ENCODE measurements around the gene MS4A15. TPM values are rescaled to one million over a fixed set of nuclear protein-coding genes. Genes with fewer than 3 reads are reported as not detected.

The MS4A15 gene
- polyA plus RNA-seq, 2 of the 4 experiments (the other 2 are of a cell fraction): not detected

DNA sequence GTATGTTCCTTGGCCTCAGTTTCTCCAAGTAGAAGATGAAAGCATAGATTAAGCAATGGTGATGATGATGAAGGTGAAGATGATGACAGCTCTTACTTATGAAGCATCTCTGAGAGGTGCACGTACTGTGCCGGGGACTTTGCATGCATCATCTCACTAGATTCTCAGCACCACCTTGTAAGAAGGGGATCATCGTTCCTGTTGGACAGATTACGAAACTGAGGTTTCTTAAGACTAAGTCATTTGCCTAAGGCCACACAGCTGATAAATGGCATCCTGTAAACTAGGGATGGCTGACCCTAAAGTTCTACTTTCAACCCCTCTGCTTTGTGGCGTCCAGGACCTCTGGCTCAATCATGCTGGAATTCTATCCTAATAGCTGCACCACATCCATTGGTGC lies 8.7 kb downstream of the MS4A15 start:
- H3K4me1 ChIP-seq: no peaks in the 10 kb centered on the region
- POLR2A ChIA-PET: no interaction called here
- ATAC-seq: no peak
- no peak for TF ChIP-seq CHD4 (IDR thresholded peaks at IDR 0.05; ENCODE audit: borderline replicate concordance)
- no peak for TF ChIP-seq NPAS2 (CRISPR knock-in tag; IDR thresholded peaks at IDR 0.05; ENCODE audit: borderline replicate concordance)
- no peak for TF ChIP-seq SMC3 (IDR thresholded peaks at IDR 0.05)
- no peak for TF ChIP-seq MYC (IDR thresholded peaks at IDR 0.05; ENCODE audit: borderline replicate concordance, low read length)
- no peak for TF ChIP-seq CHD2 (IDR thresholded peaks at IDR 0.05; ENCODE audit: low read length, partially characterized antibody)
- TF ChIP-seq, protein P1, sequence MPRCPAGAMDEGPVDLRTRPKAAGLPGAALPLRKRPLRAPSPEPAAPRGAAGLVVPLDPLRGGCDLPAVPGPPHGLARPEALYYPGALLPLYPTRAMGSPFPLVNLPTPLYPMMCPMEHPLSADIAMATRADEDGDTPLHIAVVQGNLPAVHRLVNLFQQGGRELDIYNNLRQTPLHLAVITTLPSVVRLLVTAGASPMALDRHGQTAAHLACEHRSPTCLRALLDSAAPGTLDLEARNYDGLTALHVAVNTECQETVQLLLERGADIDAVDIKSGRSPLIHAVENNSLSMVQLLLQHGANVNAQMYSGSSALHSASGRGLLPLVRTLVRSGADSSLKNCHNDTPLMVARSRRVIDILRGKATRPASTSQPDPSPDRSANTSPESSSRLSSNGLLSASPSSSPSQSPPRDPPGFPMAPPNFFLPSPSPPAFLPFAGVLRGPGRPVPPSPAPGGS (IDR thresholded peaks at IDR 0.05): no peak
- TF ChIP-seq POLR2AphosphoS2 (conservative IDR thresholded peaks at IDR 0.05; ENCODE audit: low read length): no peak
- TF ChIP-seq FOSL2 (IDR thresholded peaks at IDR 0.05): no peak
- TF ChIP-seq FOSL2 (CRISPR knock-in tag; IDR thresholded peaks at IDR 0.05): no peak
- DNase-seq (ENCODE audit: low read depth in 1 of 2, low spot score in 1 of 2): no peak
- H3K4me2 ChIP-seq: no peak overlapping the region
- FAIRE-seq: no peak
- H3K27ac ChIP-seq: no peak overlapping the region
- H3K4me3 ChIP-seq: no peak overlapping the region
- CTCF ChIA-PET: interaction anchor here (0.7 to 8.1 kb wide), 7 partner anchors 12 to 498 kb away, joined by 3 to 129 read pairs (median 4); no protein-coding TSS in a partner anchor
- no peaks in the 10 kb centered on the region for H3K9me3 ChIP-seq
- WGBS (ENCODE audit: missing lambda C conversion rate): 62% methylated on average over 5 of the region's 5 CpGs

DNA sequence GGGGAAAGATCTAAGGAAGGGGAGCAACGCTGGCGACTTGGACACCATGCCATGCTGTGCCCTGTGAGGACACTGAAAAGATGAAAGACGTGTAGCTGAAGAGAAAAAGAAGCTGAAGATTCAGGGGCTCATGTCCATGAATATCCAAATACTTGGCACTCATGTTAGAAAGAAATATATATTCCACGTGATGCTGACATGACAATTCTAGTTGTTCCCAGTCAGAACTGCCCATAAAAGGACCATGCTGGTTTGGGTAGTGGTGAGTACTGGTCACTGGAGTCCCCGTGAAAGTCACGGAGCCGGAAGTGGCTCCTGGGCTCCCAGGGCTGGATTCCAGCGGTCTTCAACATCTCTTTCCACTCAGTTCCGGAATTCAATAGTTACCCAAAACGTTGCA lies 9.9 kb downstream of the MS4A15 start:
- Histone ChIP-seq H3K9me3 (no peaks in the 10 kb centered on the region), H3K4me2 (no peak overlapping the region), H3K4me1 (no peaks in the 10 kb centered on the region), H3K4me3 (no peak overlapping the region), H3K27ac (no peak overlapping the region)
- ChIA-PET CTCF (interaction anchor here (0.9 to 8.1 kb wide), 3 partner anchors 10 to 20 kb away, joined by 4 to 129 read pairs (median 4); partner anchors contain the start of gene MS4A15), POLR2A (no interaction called here)
- DNase-seq (ENCODE audit: low read depth in 1 of 2, low spot score in 1 of 2) (no peak), ATAC-seq (no peak), FAIRE-seq (no peak)
- WGBS (ENCODE audit: missing lambda C conversion rate): 38% methylated on average over 10 of the region's 10 CpGs
- TF ChIP-seq MAFK (IDR thresholded peaks at IDR 0.05; ENCODE audit: partially characterized antibody): peak; percentile 69
- no peak for TF ChIP-seq MYC (IDR thresholded peaks at IDR 0.05; ENCODE audit: borderline replicate concordance, low read length)

DNA sequence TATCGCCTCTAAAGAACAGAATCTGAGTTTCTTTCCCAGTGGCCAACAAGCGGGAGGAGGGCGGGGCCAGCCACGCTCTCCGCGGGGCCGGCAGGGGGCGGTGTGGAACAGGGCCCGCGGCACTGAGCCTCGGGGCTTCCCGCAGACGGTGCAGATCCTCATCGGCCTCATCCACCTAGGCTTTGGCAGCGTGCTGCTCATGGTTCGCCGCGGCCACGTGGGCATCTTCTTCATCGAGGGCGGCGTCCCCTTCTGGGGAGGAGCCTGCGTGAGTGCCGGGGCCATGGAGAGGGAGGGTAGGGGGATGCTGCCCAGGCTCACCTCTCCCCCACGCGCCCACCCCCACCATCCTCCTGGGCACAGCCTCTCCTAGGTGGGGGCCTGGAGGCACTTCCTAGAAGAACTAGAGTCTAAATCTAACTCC lies 10.7 kb downstream of the MS4A15 start:
- ChIA-PET POLR2A (no interaction called here), CTCF (interaction anchor here (8.1 kb wide), 1 partner anchor 10 kb away, joined by 129 read pairs; no protein-coding TSS in a partner anchor)
- peak; percentile 43 to 77; a peak in 3 of 6 replicates for ATAC-seq
- WGBS (ENCODE audit: missing lambda C conversion rate): 19% methylated on average over 13 of the region's 26 CpGs
- H3K4me1 ChIP-seq: no peaks in the 10 kb centered on the region
- H3K4me3 ChIP-seq: no peak overlapping the region
- peak overlapping the region; percentile 34; the same call in 2 of the 3 replicates for H3K4me2 ChIP-seq
- peak; percentile 21 to 33 for DNase-seq (ENCODE audit: low read depth in 1 of 2, low spot score in 1 of 2)
- TF ChIP-seq, protein P2, sequence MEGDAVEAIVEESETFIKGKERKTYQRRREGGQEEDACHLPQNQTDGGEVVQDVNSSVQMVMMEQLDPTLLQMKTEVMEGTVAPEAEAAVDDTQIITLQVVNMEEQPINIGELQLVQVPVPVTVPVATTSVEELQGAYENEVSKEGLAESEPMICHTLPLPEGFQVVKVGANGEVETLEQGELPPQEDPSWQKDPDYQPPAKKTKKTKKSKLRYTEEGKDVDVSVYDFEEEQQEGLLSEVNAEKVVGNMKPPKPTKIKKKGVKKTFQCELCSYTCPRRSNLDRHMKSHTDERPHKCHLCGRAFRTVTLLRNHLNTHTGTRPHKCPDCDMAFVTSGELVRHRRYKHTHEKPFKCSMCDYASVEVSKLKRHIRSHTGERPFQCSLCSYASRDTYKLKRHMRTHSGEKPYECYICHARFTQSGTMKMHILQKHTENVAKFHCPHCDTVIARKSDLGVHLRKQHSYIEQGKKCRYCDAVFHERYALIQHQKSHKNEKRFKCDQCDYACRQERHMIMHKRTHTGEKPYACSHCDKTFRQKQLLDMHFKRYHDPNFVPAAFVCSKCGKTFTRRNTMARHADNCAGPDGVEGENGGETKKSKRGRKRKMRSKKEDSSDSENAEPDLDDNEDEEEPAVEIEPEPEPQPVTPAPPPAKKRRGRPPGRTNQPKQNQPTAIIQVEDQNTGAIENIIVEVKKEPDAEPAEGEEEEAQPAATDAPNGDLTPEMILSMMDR (IDR thresholded peaks at IDR 0.05): peak; percentile 35
- no peak for TF ChIP-seq NFE2L2 (conservative IDR thresholded peaks at IDR 0.05; ENCODE audit: low read length)
- TF ChIP-seq, protein P3, sequence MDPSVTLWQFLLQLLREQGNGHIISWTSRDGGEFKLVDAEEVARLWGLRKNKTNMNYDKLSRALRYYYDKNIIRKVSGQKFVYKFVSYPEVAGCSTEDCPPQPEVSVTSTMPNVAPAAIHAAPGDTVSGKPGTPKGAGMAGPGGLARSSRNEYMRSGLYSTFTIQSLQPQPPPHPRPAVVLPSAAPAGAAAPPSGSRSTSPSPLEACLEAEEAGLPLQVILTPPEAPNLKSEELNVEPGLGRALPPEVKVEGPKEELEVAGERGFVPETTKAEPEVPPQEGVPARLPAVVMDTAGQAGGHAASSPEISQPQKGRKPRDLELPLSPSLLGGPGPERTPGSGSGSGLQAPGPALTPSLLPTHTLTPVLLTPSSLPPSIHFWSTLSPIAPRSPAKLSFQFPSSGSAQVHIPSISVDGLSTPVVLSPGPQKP (IDR thresholded peaks at IDR 0.05; ENCODE audit: low read depth, low read length): no peak
- TF ChIP-seq, protein P4, sequence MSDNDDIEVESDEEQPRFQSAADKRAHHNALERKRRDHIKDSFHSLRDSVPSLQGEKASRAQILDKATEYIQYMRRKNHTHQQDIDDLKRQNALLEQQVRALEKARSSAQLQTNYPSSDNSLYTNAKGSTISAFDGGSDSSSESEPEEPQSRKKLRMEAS (IDR thresholded peaks at IDR 0.05): 0 out of 2 replicates have a peak, but pooled peaks have one; percentile 17
- no peaks in the 10 kb centered on the region for H3K9me3 ChIP-seq
- no peak for FAIRE-seq
- no peak overlapping the region for H3K27ac ChIP-seq

DNA sequence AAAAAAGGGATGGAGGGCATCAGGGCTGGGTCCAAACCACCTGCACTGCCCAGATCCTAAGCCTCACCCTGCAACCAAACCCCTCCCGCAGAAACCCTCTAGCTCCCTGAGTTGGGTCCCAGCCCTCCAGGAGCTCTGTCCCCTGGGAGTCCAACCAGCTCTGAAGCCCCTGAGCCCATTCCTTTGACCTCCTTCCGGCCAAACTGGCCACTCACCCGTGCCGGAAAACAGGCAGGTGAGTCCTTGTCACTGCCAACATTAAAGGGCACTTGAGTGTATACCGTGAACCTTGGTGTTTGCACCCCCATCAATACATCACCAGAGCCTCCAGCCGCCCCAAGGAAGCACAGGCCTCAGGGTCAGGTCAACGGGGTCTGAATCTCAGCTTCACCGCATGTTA lies 11.5 kb downstream of the MS4A15 start:
- Histone ChIP-seq H3K4me1 (no peaks in the 10 kb centered on the region), H3K4me2 (no peak overlapping the region), H3K27ac (no peak overlapping the region), H3K9me3 (no peaks in the 10 kb centered on the region), H3K4me3 (no peak overlapping the region)
- no peak for ATAC-seq
- no peak for FAIRE-seq
- ChIA-PET CTCF (interaction anchor here (0.7 to 8.1 kb wide), 2 partner anchors 9 to 17 kb away, joined by 3 to 129 read pairs; partner anchors contain the start of gene MS4A10), POLR2A (no interaction called here)
- 51% methylated on average over 8 of the region's 8 CpGs for WGBS (ENCODE audit: missing lambda C conversion rate)
- TF ChIP-seq, protein P5, sequence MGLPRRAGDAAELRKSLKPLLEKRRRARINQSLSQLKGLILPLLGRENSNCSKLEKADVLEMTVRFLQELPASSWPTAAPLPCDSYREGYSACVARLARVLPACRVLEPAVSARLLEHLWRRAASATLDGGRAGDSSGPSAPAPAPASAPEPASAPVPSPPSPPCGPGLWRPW (IDR thresholded peaks at IDR 0.05): no peak
- TF ChIP-seq EHF (CRISPR knock-in tag; IDR thresholded peaks at IDR 0.05) (no peak), ZSCAN20 (CRISPR knock-in tag; IDR thresholded peaks at IDR 0.05) (no peak), FOXS1 (CRISPR knock-in tag; IDR thresholded peaks at IDR 0.05) (no peak), EHMT2 (IDR thresholded peaks at IDR 0.05; ENCODE audit: low read depth) (no peak), NFE2L2 (conservative IDR thresholded peaks at IDR 0.05; ENCODE audit: low read length) (no peak), POLR2AphosphoS2 (conservative IDR thresholded peaks at IDR 0.05; ENCODE audit: low read length) (no peak), CEBPB (IDR thresholded peaks at IDR 0.05) (no peak), ZC3H11A (IDR thresholded peaks at IDR 0.05) (no peak), RAD21 (conservative IDR thresholded peaks at IDR 0.05 in 1 of 2, IDR thresholded peaks at IDR 0.05 in 1 of 2) (no peak), MAFK (IDR thresholded peaks at IDR 0.05; ENCODE audit: partially characterized antibody) (no peak), PHF8 (IDR thresholded peaks at IDR 0.05; ENCODE audit: borderline replicate concordance, low read depth) (no peak)
- TF ChIP-seq, protein P3 (IDR thresholded peaks at IDR 0.05; ENCODE audit: low read depth, low read length): no peak
- DNase-seq (ENCODE audit: low read depth in 1 of 2, low spot score in 1 of 2): no peak

All from A549 (cell line).